ENCODE measurements around the gene LCOR. TPM values are rescaled to one million over a fixed set of nuclear protein-coding genes. Genes with fewer than 3 reads are reported as not detected.

Gene LCOR
- 11.0 and 15.7 TPM in 2 replicates for total RNA-seq

GRCh38 chr10:96831867-96832720 is at the start of gene LCOR:
LCOR (plus strand) TSS chr10:96832298; CDS start chr10:96949058, 116,760 bp downstream.

Other genes with a start within 250 kb of the LCOR start
- gene TM9SF3, start 245.3 kb upstream of the LCOR start, total RNA-seq = 181 and 197 TPM in 2 replicates
- gene PIK3AP1, start 111.8 kb upstream of the LCOR start, total RNA-seq = 0.85 TPM in 1 of 2 replicates, not detected in the other